22Rv1 (cell line): ENCODE measurements around the gene COX15.

Experiments
- H3K27ac ChIP-seq: fragments of 450-650 bp; 2 replicates; pipeline ENCODE4 v1.5.1; 2017
- CTCF ChIP-seq: fragments of 450-650 bp; IDR thresholded peaks from 2 replicates; pipeline ENCODE4 v1.5.1; 2017; ENCODE audit warnings: mild to moderate bottlenecking
- ZFX ChIP-seq: fragments of 450-650 bp; IDR thresholded peaks from 2 replicates; pipeline ENCODE4 v1.6.1; 2017; ENCODE audit warnings: antibody characterized with exemption, borderline replicate concordance

COX15 gene

GRCh38 chr10:99768556-99768955, 36.6 kb upstream of the COX15 start:
- H3K27ac ChIP-seq: no peak overlapping the region

GRCh38 chr10:99767901-99768300, 36.0 kb upstream of the COX15 start:
- H3K27ac ChIP-seq: no peak overlapping the region
- no peak for TF ChIP-seq CTCF
- no peak for TF ChIP-seq ZFX

More at GRCh38 chr10:99768556-99768955, 36.6 kb upstream of the COX15 start:
- no peak for TF ChIP-seq ZFX
- TF ChIP-seq CTCF: no peak

GRCh38 chr10:99766302-99766681, 34.4 kb upstream of the COX15 start:
- TF ChIP-seq ZFX (no peak), CTCF (no peak)
- no peak overlapping the region for H3K27ac ChIP-seq

GRCh38 chr10:99765672-99766301, 33.9 kb upstream of the COX15 start:
- no peak overlapping the region for H3K27ac ChIP-seq
- no peak for TF ChIP-seq ZFX
- no peak for TF ChIP-seq CTCF

- H3K27ac ChIP-seq: no peak overlapping the region
- TF ChIP-seq CTCF (no peak), ZFX (no peak)
Measured at GRCh38 chr10:99761365-99761764, 29.4 kb upstream of the COX15 start.

GRCh38 chr10:99760321-99760720, 28.4 kb upstream of the COX15 start:
- TF ChIP-seq ZFX: no peak
- no peak for TF ChIP-seq CTCF
- H3K27ac ChIP-seq: no peak overlapping the region

- no peak for TF ChIP-seq ZFX
- TF ChIP-seq CTCF: no peak
- no peak overlapping the region for H3K27ac ChIP-seq
Measured at GRCh38 chr10:99758211-99758891, 26.4 kb upstream of the COX15 start.
